Measurements from ENCODE around the gene PLEKHG3. TPM values are rescaled to one million over a fixed set of nuclear protein-coding genes. Genes with fewer than 3 reads are reported as not detected.

PLEKHG3 gene
- polyA plus RNA-seq, 1 donor (not counting 4 experiments of a cell fraction or from before 2014, with no cell fraction given), result 71.0 TPM

- Histone ChIP-seq H3K27ac (ENCODE audit: control insufficient read depth, insufficient read depth, low read length) (peak overlapping the region; percentile 99), H2AFZ (ENCODE audit: control insufficient read depth, low read length) (no peak overlapping the region), H3K4me1 (ENCODE audit: control insufficient read depth, extremely low read depth, insufficient read depth, low read length) (peaks cover 55% of the 10 kb centered on the region), H3K9me1 (ENCODE audit: control insufficient read depth, extremely low read depth, insufficient read depth, low read length) (peaks cover 3% of the 10 kb centered on the region), H3K27me3 (ENCODE audit: control insufficient read depth, extremely low read depth, insufficient read depth, low read length) (no peaks in the 10 kb centered on the region), H3K4me2 (ENCODE audit: control insufficient read depth, extremely low read depth, insufficient read depth, low read depth, low read length) (peak overlapping the region; percentile 99), H3K79me2 (ENCODE audit: control insufficient read depth, insufficient read depth, low read length) (peaks cover 86% of the 10 kb centered on the region), H3K9ac (ENCODE audit: control insufficient read depth, extremely low read depth, insufficient read depth, low read length) (peak overlapping the region; percentile 93), H4K20me1 (ENCODE audit: control insufficient read depth, extremely low read depth, insufficient read depth, low read length) (peaks cover 18% of the 10 kb centered on the region), H3K4me3 (ENCODE audit: control insufficient read depth in 2 of 3, extremely low read depth in 1 of 3, insufficient read depth in 2 of 3, low read depth in 1 of 3, low read length in 3 of 3) (peak overlapping the region; percentile 38 to 63 (median 50)), H3K9me3 (ENCODE audit: control insufficient read depth, low read depth, low read length) (no peaks in the 10 kb centered on the region), H3K36me3 (ENCODE audit: control insufficient read depth in 2 of 2, extremely low read depth in 1 of 2, insufficient read depth in 2 of 2, low read length in 2 of 2) (peaks cover 5 to 17% of the 10 kb centered on the region in 2 experiments)
- no peak for TF ChIP-seq EZH2 (IDR thresholded peaks at IDR 0.05; ENCODE audit: low read length)
- TF ChIP-seq, protein P1, sequence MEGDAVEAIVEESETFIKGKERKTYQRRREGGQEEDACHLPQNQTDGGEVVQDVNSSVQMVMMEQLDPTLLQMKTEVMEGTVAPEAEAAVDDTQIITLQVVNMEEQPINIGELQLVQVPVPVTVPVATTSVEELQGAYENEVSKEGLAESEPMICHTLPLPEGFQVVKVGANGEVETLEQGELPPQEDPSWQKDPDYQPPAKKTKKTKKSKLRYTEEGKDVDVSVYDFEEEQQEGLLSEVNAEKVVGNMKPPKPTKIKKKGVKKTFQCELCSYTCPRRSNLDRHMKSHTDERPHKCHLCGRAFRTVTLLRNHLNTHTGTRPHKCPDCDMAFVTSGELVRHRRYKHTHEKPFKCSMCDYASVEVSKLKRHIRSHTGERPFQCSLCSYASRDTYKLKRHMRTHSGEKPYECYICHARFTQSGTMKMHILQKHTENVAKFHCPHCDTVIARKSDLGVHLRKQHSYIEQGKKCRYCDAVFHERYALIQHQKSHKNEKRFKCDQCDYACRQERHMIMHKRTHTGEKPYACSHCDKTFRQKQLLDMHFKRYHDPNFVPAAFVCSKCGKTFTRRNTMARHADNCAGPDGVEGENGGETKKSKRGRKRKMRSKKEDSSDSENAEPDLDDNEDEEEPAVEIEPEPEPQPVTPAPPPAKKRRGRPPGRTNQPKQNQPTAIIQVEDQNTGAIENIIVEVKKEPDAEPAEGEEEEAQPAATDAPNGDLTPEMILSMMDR (optimal IDR thresholded peaks at IDR 0.05 in 1 of 3, IDR thresholded peaks at IDR 0.05 in 1 of 3, conservative IDR thresholded peaks at IDR 0.05 in 1 of 3; ENCODE audit: extremely low read depth in 1 of 3, insufficient read depth in 2 of 3, low read length in 3 of 3), result no peak
- FAIRE-seq (no peak), DNase-seq (ENCODE audit: low read depth, low spot score) (peak; percentile 81)
- dilution Hi-C loops (cut with MboI; ENCODE audit: extremely low pct_ligation_motif_present, low sequenced_read_pairs), result no loop called here
These were observed 4.2 kb downstream of the PLEKHG3 start for GRCh38 chr14:64708148-64709004.

GRCh38 chr14:64709126-64709525 is 4.9 kb downstream of the PLEKHG3 start:
- dilution Hi-C loops (cut with MboI; ENCODE audit: extremely low pct_ligation_motif_present, low sequenced_read_pairs), result no loop called here
- H3K4me1 ChIP-seq (ENCODE audit: control insufficient read depth, extremely low read depth, insufficient read depth, low read length), result peaks cover 51% of the 10 kb centered on the region

More at GRCh38 chr14:64709126-64709525, 4.9 kb downstream of the PLEKHG3 start:
- Histone ChIP-seq H3K27ac (ENCODE audit: control insufficient read depth, insufficient read depth, low read length) (peak overlapping the region; percentile 99), H3K9me3 (ENCODE audit: control insufficient read depth, low read depth, low read length) (no peaks in the 10 kb centered on the region), H4K20me1 (ENCODE audit: control insufficient read depth, extremely low read depth, insufficient read depth, low read length) (peaks cover 18% of the 10 kb centered on the region), H3K4me2 (ENCODE audit: control insufficient read depth, extremely low read depth, insufficient read depth, low read depth, low read length) (peak overlapping the region; percentile 99), H2AFZ (ENCODE audit: control insufficient read depth, low read length) (no peak overlapping the region), H3K27me3 (ENCODE audit: control insufficient read depth, extremely low read depth, insufficient read depth, low read length) (no peaks in the 10 kb centered on the region), H3K36me3 (ENCODE audit: control insufficient read depth in 2 of 2, extremely low read depth in 1 of 2, insufficient read depth in 2 of 2, low read length in 2 of 2) (peaks cover 5 to 18% of the 10 kb centered on the region in 2 experiments), H3K9me1 (ENCODE audit: control insufficient read depth, extremely low read depth, insufficient read depth, low read length) (peaks cover 3% of the 10 kb centered on the region), H3K79me2 (ENCODE audit: control insufficient read depth, insufficient read depth, low read length) (peaks cover 91% of the 10 kb centered on the region), H3K9ac (ENCODE audit: control insufficient read depth, extremely low read depth, insufficient read depth, low read length) (peak overlapping the region; percentile 93), H3K4me3 (ENCODE audit: control insufficient read depth in 2 of 3, extremely low read depth in 1 of 3, insufficient read depth in 2 of 3, low read depth in 1 of 3, low read length in 3 of 3) (peak overlapping the region in 2 of 3 experiments; percentile 26 to 38)
- DNase-seq (ENCODE audit: low read depth, low spot score) (no peak), FAIRE-seq (no peak)
- TF ChIP-seq, protein P1 (optimal IDR thresholded peaks at IDR 0.05 in 1 of 3, IDR thresholded peaks at IDR 0.05 in 1 of 3, conservative IDR thresholded peaks at IDR 0.05 in 1 of 3; ENCODE audit: extremely low read depth in 1 of 3, insufficient read depth in 2 of 3, low read length in 3 of 3), result no peak
- TF ChIP-seq EZH2 (IDR thresholded peaks at IDR 0.05; ENCODE audit: low read length), result no peak

Measured in keratinocyte (primary cell).